H9 (cell line): ENCODE results near the gene TIMELESS. TPM values are rescaled to one million over a fixed set of nuclear protein-coding genes. Genes with fewer than 3 reads are reported as not detected.

Experiments used
- DNase-seq: peaks from one replicate; pipeline ENCODE4 v3.0.0-alpha.2; 2017
- H2AFZ ChIP-seq: one replicate; pipeline ENCODE4 v1.6.1; 2013; ENCODE audit warnings: mild to moderate bottlenecking, low read length, control low read depth, moderate library complexity
- H2AK5ac ChIP-seq: 2 replicates; pipeline ENCODE4 v1.6.1; 2013; ENCODE audit warnings: low read length, control low read depth, mixed read lengths; ENCODE audit not compliant: insufficient read length
- H2BK120ac ChIP-seq: one replicate; pipeline ENCODE4 v1.6.1; 2013; ENCODE audit warnings: low read depth, mild to moderate bottlenecking, low read length, control low read depth, inconsistent platforms; ENCODE audit not compliant: poor library complexity, severe bottlenecking
- H2BK12ac ChIP-seq: 2 replicates; pipeline ENCODE4 v1.6.1; 2013; ENCODE audit warnings: low read length, control low read depth, mixed read lengths, low read depth; ENCODE audit not compliant: insufficient read length
- H2BK15ac ChIP-seq: 2 replicates; pipeline ENCODE4 v1.6.1; 2013; ENCODE audit warnings: low read depth, low read length, control low read depth
- H2BK20ac ChIP-seq: one replicate; pipeline ENCODE4 v1.6.1; 2013; ENCODE audit warnings: low read depth, mild to moderate bottlenecking, low read length, control low read depth, inconsistent platforms; ENCODE audit not compliant: poor library complexity, severe bottlenecking
- H2BK5ac ChIP-seq: 2 replicates; pipeline ENCODE4 v1.6.1; 2013; ENCODE audit warnings: low read length, control low read depth, mixed read lengths; ENCODE audit not compliant: insufficient read length
- H3K14ac ChIP-seq: 2 replicates; pipeline ENCODE4 v1.6.1; 2013; ENCODE audit warnings: low read length, control low read depth; ENCODE audit not compliant: insufficient read depth
- H3K18ac ChIP-seq: 2 replicates; pipeline ENCODE4 v1.6.1; 2013; ENCODE audit warnings: low read depth, mild to moderate bottlenecking, mixed read lengths, low read length, control low read depth; ENCODE audit not compliant: insufficient read length
- H3K23ac ChIP-seq: 2 replicates; pipeline ENCODE4 v1.6.1; 2013; ENCODE audit warnings: low read length, control low read depth, mixed read lengths, low read depth; ENCODE audit not compliant: insufficient read length
- H3K23me2 ChIP-seq: 2 replicates; pipeline ENCODE4 v1.6.1; 2013; ENCODE audit warnings: low read depth, mild to moderate bottlenecking, mixed read lengths, low read length, control low read depth; ENCODE audit not compliant: insufficient read length, poor library complexity, severe bottlenecking
- H3K27ac ChIP-seq: 2 replicates; pipeline ENCODE4 v1.5.1; 2013; ENCODE audit warnings: low read length, control low read depth, mixed read lengths, low read depth; ENCODE audit not compliant: insufficient read length
- H3K27me3 ChIP-seq: 2 replicates; pipeline ENCODE4 v1.6.1; 2013; ENCODE audit warnings: low read length, control low read depth, inconsistent platforms; ENCODE audit not compliant: insufficient read depth
- H3K4ac ChIP-seq: 2 replicates; pipeline ENCODE4 v1.6.1; 2013; ENCODE audit warnings: low read depth, mild to moderate bottlenecking, control low read depth, inconsistent platforms, low read length, moderate library complexity
- H3K4me1 ChIP-seq: 2 replicates; pipeline ENCODE4 v1.6.1; 2013; ENCODE audit warnings: low read length, control low read depth, inconsistent platforms; ENCODE audit not compliant: insufficient read depth
- H3K4me2 ChIP-seq: 2 replicates; pipeline ENCODE4 v1.6.1; 2013; ENCODE audit warnings: low read length, control low read depth, mixed read lengths; ENCODE audit not compliant: insufficient read length, insufficient read depth
- H3K56ac ChIP-seq: 2 replicates; pipeline ENCODE4 v1.6.1; 2013; ENCODE audit warnings: low read depth, mild to moderate bottlenecking, mixed read lengths, low read length, control low read depth; ENCODE audit not compliant: insufficient read length
- H3K79me1 ChIP-seq: 2 replicates; pipeline ENCODE4 v1.6.1; 2013; ENCODE audit warnings: low read depth, mild to moderate bottlenecking, moderate library complexity, low read length, control low read depth, inconsistent platforms; ENCODE audit not compliant: insufficient read depth, poor library complexity, severe bottlenecking
- H3K79me2 ChIP-seq: 2 replicates; pipeline ENCODE4 v1.6.1; 2013; ENCODE audit warnings: low read length, control low read depth, inconsistent platforms; ENCODE audit not compliant: insufficient read depth
- H3K9ac ChIP-seq: 2 replicates; pipeline ENCODE4 v1.6.1; 2013; ENCODE audit warnings: low read length, control low read depth, mixed read lengths; ENCODE audit not compliant: insufficient read length; ENCODE audit errors: extremely low read depth
- H3K9me3 ChIP-seq: one replicate; pipeline ENCODE4 v1.6.1; 2013; ENCODE audit warnings: low read depth, low read length, inconsistent platforms; ENCODE audit not compliant: control insufficient read depth
- H3T11ph ChIP-seq: one replicate; pipeline ENCODE4 v1.6.1; 2013; ENCODE audit warnings: mild to moderate bottlenecking, low read length, control low read depth, inconsistent platforms
- H4K20me1 ChIP-seq: one replicate; pipeline ENCODE4 v1.6.1; 2013; ENCODE audit not compliant: control insufficient read depth, insufficient read length, insufficient read depth
- H4K5ac ChIP-seq: 2 replicates; pipeline ENCODE4 v1.6.1; 2013; ENCODE audit warnings: low read depth, mild to moderate bottlenecking, mixed read lengths, low read length, control low read depth; ENCODE audit not compliant: insufficient read length
- H4K8ac ChIP-seq: replicated peaks from 2 replicates; pipeline ENCODE4 v1.6.1; 2013; ENCODE audit warnings: low read length, control low read depth, mixed read lengths, low read depth; ENCODE audit not compliant: insufficient read length
- H4K91ac ChIP-seq: 2 replicates; pipeline ENCODE4 v1.6.1; 2013; ENCODE audit warnings: low read depth, mild to moderate bottlenecking, moderate library complexity, mixed read lengths, low read length, control low read depth; ENCODE audit not compliant: insufficient read length
- H3K27ac Mint-ChIP-seq, 3 experiments: 2 replicates in 2 of 3; 3 replicates in 1 of 3; pipeline ENCODE4 v1.8.0; 2020 to 2021; ENCODE audit warnings: mixed read lengths in 3 of 3, mild to moderate bottlenecking in 1 of 3, moderate library complexity in 1 of 3
- H3K27me3 Mint-ChIP-seq: 2 replicates; pipeline ENCODE4 v1.8.0; 2021; ENCODE audit warnings: low read depth, mild to moderate bottlenecking, moderate library complexity, mixed read lengths
- H3K36me3 Mint-ChIP-seq, 3 experiments: 2 replicates in 2 of 3; 3 replicates in 1 of 3; pipeline ENCODE4 v1.8.0; 2020 to 2021; ENCODE audit warnings: low read depth in 3 of 3, mixed read lengths in 3 of 3; ENCODE audit not compliant: insufficient read depth in 1 of 3
- H3K4me1 Mint-ChIP-seq, 2 experiments: 2 replicates each; pipeline ENCODE4 v1.8.0; 2020; ENCODE audit warnings: mixed read lengths in 2 of 2
- H3K4me3 Mint-ChIP-seq, 2 experiments: 2 replicates in 1 of 2; 3 replicates in 1 of 2; pipeline ENCODE4 v1.8.0; 2020 to 2021; ENCODE audit warnings: mild to moderate bottlenecking in 2 of 2, mixed read lengths in 2 of 2, moderate library complexity in 1 of 2
- H3K9me3 Mint-ChIP-seq, 2 experiments: 2 replicates in 1 of 2; 3 replicates in 1 of 2; pipeline ENCODE4 v1.8.0; 2020; ENCODE audit warnings: mild to moderate bottlenecking in 2 of 2, mixed read lengths in 2 of 2, moderate library complexity in 1 of 2
- WGBS: extraction: QIAGEN DNeasy Blood & Tissue Kit; methylation state at CpG from one replicate; pipeline ENCODE4 v1.1.7; 2013; ENCODE audit warnings: missing lambda C conversion rate, low lambda C conversion rate, mixed read lengths; ENCODE audit not compliant: insufficient read length; ENCODE audit errors: extremely low coverage; 5-methylcytosine and 5-hydroxymethylcytosine counted together
- total RNA-seq: library from RNA; stranded (reverse); gene quantifications from 2 replicates; pipeline ENCODE4 v1.2.1, GENCODE V29; 2021
- TF ChIP-seq, protein P1 (sequence below): fragments of 200-600 bp; sonication (generic); conservative IDR thresholded peaks from 3 replicates; pipeline ENCODE4 v1.8.0; 2021; ENCODE audit warnings: antibody characterized with exemption, mild to moderate bottlenecking

Gene TIMELESS
- total RNA-seq, 1 experiment from 2014 or later = 68.0 TPM

DNA sequence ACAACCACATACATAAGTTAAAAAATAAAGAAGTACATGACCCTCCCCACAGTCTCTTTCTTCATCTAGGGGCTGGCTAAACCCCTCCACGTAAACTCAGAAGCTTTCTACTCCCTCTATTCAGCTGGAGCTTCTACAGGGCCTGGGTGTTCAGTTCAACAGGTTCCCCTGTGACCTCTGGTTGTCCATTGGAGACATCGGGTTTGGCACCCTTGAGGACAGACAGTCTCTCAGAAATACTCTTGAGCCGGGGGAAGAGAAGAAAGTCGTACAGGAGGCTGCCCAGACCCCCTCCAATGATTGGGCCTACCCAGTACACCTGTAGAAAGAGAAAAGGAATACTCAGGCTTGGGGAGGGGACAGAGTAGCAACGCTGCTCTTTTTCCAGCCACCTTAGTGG is 1.9 kb upstream of the TIMELESS start:
- Mint-ChIP-seq H3K9me3 (peaks cover 0 to 2% of the 10 kb centered on the region in 2 experiments; a peak in 3 of 5 replicates), H3K4me1 (peaks cover 46 to 49% of the 10 kb centered on the region in 2 experiments), H3K27me3 (peaks cover 9% of the 10 kb centered on the region), H3K36me3 (peaks cover 6 to 14% (median 9%) of the 10 kb centered on the region in 3 experiments), H3K4me3 (no peak overlapping the region; a peak in 1 of 5 replicates), H3K27ac (no peak overlapping the region)
- Histone ChIP-seq H3K14ac (no peak overlapping the region), H2BK12ac (no peak overlapping the region), H2BK5ac (no peak overlapping the region), H3T11ph (no peak overlapping the region), H3K23me2 (peaks cover 3% of the 10 kb centered on the region), H3K79me2 (no peaks in the 10 kb centered on the region), H2BK20ac (no peak overlapping the region), H4K20me1 (no peaks in the 10 kb centered on the region), H2AFZ (no peak overlapping the region), H3K9me3 (no peaks in the 10 kb centered on the region), H2BK120ac (no peak overlapping the region), H2AK5ac (no peak overlapping the region), H4K5ac (no peak overlapping the region), H3K18ac (no peak overlapping the region), H3K4me1 (peaks cover 4% of the 10 kb centered on the region; the same call in 1 of the 2 replicates), H2BK15ac (no peak overlapping the region), H3K4ac (no peak overlapping the region), H4K8ac (no peak overlapping the region), H3K27me3 (no peaks in the 10 kb centered on the region), H3K27ac (no peak overlapping the region), H3K4me2 (no peak overlapping the region), H3K23ac (no peak overlapping the region), H3K56ac (no peak overlapping the region), H4K91ac (no peak overlapping the region), H3K79me1 (no peaks in the 10 kb centered on the region), H3K9ac (no peak overlapping the region)
- no CpG with 5 or more reads among the region's 5 CpGs for WGBS
- no peak for DNase-seq
- TF ChIP-seq, protein P1, sequence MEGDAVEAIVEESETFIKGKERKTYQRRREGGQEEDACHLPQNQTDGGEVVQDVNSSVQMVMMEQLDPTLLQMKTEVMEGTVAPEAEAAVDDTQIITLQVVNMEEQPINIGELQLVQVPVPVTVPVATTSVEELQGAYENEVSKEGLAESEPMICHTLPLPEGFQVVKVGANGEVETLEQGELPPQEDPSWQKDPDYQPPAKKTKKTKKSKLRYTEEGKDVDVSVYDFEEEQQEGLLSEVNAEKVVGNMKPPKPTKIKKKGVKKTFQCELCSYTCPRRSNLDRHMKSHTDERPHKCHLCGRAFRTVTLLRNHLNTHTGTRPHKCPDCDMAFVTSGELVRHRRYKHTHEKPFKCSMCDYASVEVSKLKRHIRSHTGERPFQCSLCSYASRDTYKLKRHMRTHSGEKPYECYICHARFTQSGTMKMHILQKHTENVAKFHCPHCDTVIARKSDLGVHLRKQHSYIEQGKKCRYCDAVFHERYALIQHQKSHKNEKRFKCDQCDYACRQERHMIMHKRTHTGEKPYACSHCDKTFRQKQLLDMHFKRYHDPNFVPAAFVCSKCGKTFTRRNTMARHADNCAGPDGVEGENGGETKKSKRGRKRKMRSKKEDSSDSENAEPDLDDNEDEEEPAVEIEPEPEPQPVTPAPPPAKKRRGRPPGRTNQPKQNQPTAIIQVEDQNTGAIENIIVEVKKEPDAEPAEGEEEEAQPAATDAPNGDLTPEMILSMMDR = no peak
